HG03095 (cell line): Measurements from ENCODE around the gene MAN1C1.
"Not testable (repeated sequence)": the region's sequence is repeated elsewhere in the genome, so short reads cannot be mapped to it uniquely, and the experiment has no call there.

Experiments used
- ATAC-seq: cut with Tn5 transposase; IDR thresholded peaks from one replicate; pipeline ENCODE4 v1.9.1; 2021; ENCODE audit warnings: moderate library complexity; ENCODE audit not compliant: unreplicated experiment

The MAN1C1 gene

GRCh38 chr1:25634066-25634465, 17.5 kb downstream of the MAN1C1 start:
- ATAC-seq: no peak

- ATAC-seq: no peak
Observed at GRCh38 chr1:25634896-25635295, 18.3 kb downstream of the MAN1C1 start.

- not testable (repeated sequence) for ATAC-seq
Observed at GRCh38 chr1:25636141-25636540, 19.6 kb downstream of the MAN1C1 start.

GRCh38 chr1:25640646-25641328, 24.2 kb downstream of the MAN1C1 start:
- no peak for ATAC-seq

- no peak for ATAC-seq
Observed at GRCh38 chr1:25641329-25641725, 24.7 kb downstream of the MAN1C1 start.

- no peak for ATAC-seq
Observed at GRCh38 chr1:25641931-25642573, 25.5 kb downstream of the MAN1C1 start.

- ATAC-seq: no peak
Observed at GRCh38 chr1:25642574-25643108, 26.1 kb downstream of the MAN1C1 start.

- no peak for ATAC-seq
Observed at GRCh38 chr1:25643929-25644328, 27.3 kb downstream of the MAN1C1 start.

- no peak for ATAC-seq
Observed at GRCh38 chr1:25644962-25645361, 28.4 kb downstream of the MAN1C1 start.

- ATAC-seq: no peak
Observed at GRCh38 chr1:25645637-25646400, 29.2 kb downstream of the MAN1C1 start.

- no peak for ATAC-seq
Observed at GRCh38 chr1:25647106-25647505, 30.5 kb downstream of the MAN1C1 start.

GRCh38 chr1:25647863-25648262, 31.3 kb downstream of the MAN1C1 start:
- ATAC-seq: no peak

- no peak for ATAC-seq
Observed at GRCh38 chr1:25648681-25649440, 32.3 kb downstream of the MAN1C1 start.

GRCh38 chr1:25649505-25650288, 33.1 kb downstream of the MAN1C1 start:
- no peak for ATAC-seq

- ATAC-seq: no peak
Observed at GRCh38 chr1:25650289-25650576, 33.6 kb downstream of the MAN1C1 start.

GRCh38 chr1:25651036-25651640, 34.5 kb downstream of the MAN1C1 start:
- ATAC-seq: no peak

GRCh38 chr1:25651824-25652741, 35.5 kb downstream of the MAN1C1 start:
- no peak for ATAC-seq

- no peak for ATAC-seq
Observed at GRCh38 chr1:25653558-25653957, 37.0 kb downstream of the MAN1C1 start.

GRCh38 chr1:25654109-25654660, 37.6 kb downstream of the MAN1C1 start:
- ATAC-seq: no peak
